Mucosa of descending colon (tissue), 3 donors: Measurements from ENCODE around the gene PJVK. TPM values are rescaled to one million over a fixed set of nuclear protein-coding genes. Genes with fewer than 3 reads are reported as not detected.
"Not testable (repeated sequence)": the region's sequence is repeated elsewhere in the genome, so short reads cannot be mapped to it uniquely, and the experiment has no call there.

Experiments
- ATAC-seq: fragments of 200-7000 bp; cut with Tn5 transposase; one replicate; pipeline ENCODE4 v1.9.1; 2020; ENCODE audit warnings: mild to moderate bottlenecking, moderate library complexity
- DNase-seq, 3 donors: peaks; one replicate each; pipeline ENCODE4 v3.0.0-alpha.2; 2020
- H3K36me3 ChIP-seq: fragments of 200-600 bp; one replicate; pipeline ENCODE4 v1.8.0; 2021; ENCODE audit warnings: low read depth, mild to moderate bottlenecking
- H3K4me1 ChIP-seq: fragments of 200-600 bp; one replicate; pipeline ENCODE4 v1.8.0; 2021; ENCODE audit warnings: low read depth, mild to moderate bottlenecking
- H3K4me3 ChIP-seq: fragments of 200-600 bp; one replicate; pipeline ENCODE4 v1.8.0; 2021; ENCODE audit warnings: mild to moderate bottlenecking
- H3K9me3 ChIP-seq: fragments of 200-600 bp; one replicate; pipeline ENCODE4 v1.8.0; 2021; ENCODE audit warnings: mild to moderate bottlenecking
- CTCF ChIP-seq: fragments of 200-600 bp; IDR thresholded peaks from one replicate; pipeline ENCODE4 v1.8.0; 2022; ENCODE audit warnings: antibody characterized with exemption, mild to moderate bottlenecking
- intact Hi-C, 2 donors: fragments of 100-400 bp; cut with DNase I in 1 of 2; cut with micrococcal nuclease in 1 of 2; formaldehyde crosslinking; loops; one replicate each; pipeline versions ENCODE4 v1.11.0 to v1.11.1; 2022; cut with DNase I, micrococcal nuclease
- total RNA-seq, 3 donors: library from RNA; stranded (reverse); fragmentation: NEBNext Ultra II Directional in 2 of 3; extraction: Animal tissue kit (Norgen Biotek cat#: 25700) in 2 of 3; gene quantifications; one replicate each; pipeline versions ENCODE4 v1.2.1 to v1.2.4, GENCODE V29; 2021 to 2023
- donor health status: DM: no; HTN: no; CAD: no; lungs with moderate emphysema.
- donor health status: DM: no; HTN: no; CAD: no.
- donor health status: DM: no; HTN: yes; CAD: no.

Gene PJVK
- total RNA-seq, 3 donors from 2014 or later = 1.4 to 3.3 (median 1.5) TPM

GRCh38 chr2:178418426-178418825, 32.8 kb upstream of the PJVK start:
- intact Hi-C loops = no loop called here
- ATAC-seq = no peak
- TF ChIP-seq CTCF = no peak
- peaks cover 5% of the 10 kb centered on the region for H3K4me1 ChIP-seq
- H3K36me3 ChIP-seq = no peaks in the 10 kb centered on the region
- H3K4me3 ChIP-seq = no peak overlapping the region
- DNase-seq = no peak
- H3K9me3 ChIP-seq = no peaks in the 10 kb centered on the region

- intact Hi-C loops = no loop called here
- no peak for TF ChIP-seq CTCF
Observed at GRCh38 chr2:178419123-178419522, 32.1 kb upstream of the PJVK start.

GRCh38 chr2:178420463-178420999, 30.6 kb upstream of the PJVK start:
- no peak for ATAC-seq
- DNase-seq = no peak
- Histone ChIP-seq H3K4me1 (no peaks in the 10 kb centered on the region), H3K9me3 (peaks cover 2% of the 10 kb centered on the region), H3K4me3 (no peak overlapping the region), H3K36me3 (no peaks in the 10 kb centered on the region)
- no peak for TF ChIP-seq CTCF
- intact Hi-C loops = no loop called here

More at GRCh38 chr2:178419123-178419522, 32.1 kb upstream of the PJVK start:
- Histone ChIP-seq H3K4me3 (no peak overlapping the region), H3K9me3 (no peaks in the 10 kb centered on the region), H3K36me3 (no peaks in the 10 kb centered on the region), H3K4me1 (peaks cover 2% of the 10 kb centered on the region)
- ATAC-seq (no peak), DNase-seq (no peak)

- intact Hi-C loops = no loop called here
- no peak for DNase-seq
- no peak for TF ChIP-seq CTCF
- H3K4me1 ChIP-seq = no peaks in the 10 kb centered on the region
- peaks cover 2% of the 10 kb centered on the region for H3K9me3 ChIP-seq
- no peaks in the 10 kb centered on the region for H3K36me3 ChIP-seq
- ATAC-seq = no peak
- no peak overlapping the region for H3K4me3 ChIP-seq
Observed at GRCh38 chr2:178422097-178422496, 29.1 kb upstream of the PJVK start.

- H3K36me3 ChIP-seq, intact Hi-C loops, H3K4me1 ChIP-seq, ATAC-seq, DNase-seq, H3K9me3 ChIP-seq, H3K4me3 ChIP-seq: not testable (repeated sequence)
Observed at GRCh38 chr2:178423746-178424145, 27.4 kb upstream of the PJVK start.

GRCh38 chr2:178425255-178425827, 25.8 kb upstream of the PJVK start:
- intact Hi-C loops = no loop called here
- ATAC-seq = no peak
- H3K4me1 ChIP-seq = no peaks in the 10 kb centered on the region

More at GRCh38 chr2:178425255-178425827, 25.8 kb upstream of the PJVK start:
- Histone ChIP-seq H3K36me3 (no peaks in the 10 kb centered on the region), H3K9me3 (peaks cover 2% of the 10 kb centered on the region), H3K4me3 (no peak overlapping the region)
- TF ChIP-seq CTCF = no peak
- DNase-seq = no peak
